T-helper 22 cell (primary cell): Measurements from ENCODE around the gene ADAMTS3.
"Not testable (repeated sequence)": the region's sequence is repeated elsewhere in the genome, so short reads cannot be mapped to it uniquely, and the experiment has no call there.

Experiments used
- DNase-seq: peaks from one replicate; pipeline ENCODE4 v3.0.0-alpha.2; 2020; ENCODE audit warnings: low read depth

ADAMTS3 gene

DNA sequence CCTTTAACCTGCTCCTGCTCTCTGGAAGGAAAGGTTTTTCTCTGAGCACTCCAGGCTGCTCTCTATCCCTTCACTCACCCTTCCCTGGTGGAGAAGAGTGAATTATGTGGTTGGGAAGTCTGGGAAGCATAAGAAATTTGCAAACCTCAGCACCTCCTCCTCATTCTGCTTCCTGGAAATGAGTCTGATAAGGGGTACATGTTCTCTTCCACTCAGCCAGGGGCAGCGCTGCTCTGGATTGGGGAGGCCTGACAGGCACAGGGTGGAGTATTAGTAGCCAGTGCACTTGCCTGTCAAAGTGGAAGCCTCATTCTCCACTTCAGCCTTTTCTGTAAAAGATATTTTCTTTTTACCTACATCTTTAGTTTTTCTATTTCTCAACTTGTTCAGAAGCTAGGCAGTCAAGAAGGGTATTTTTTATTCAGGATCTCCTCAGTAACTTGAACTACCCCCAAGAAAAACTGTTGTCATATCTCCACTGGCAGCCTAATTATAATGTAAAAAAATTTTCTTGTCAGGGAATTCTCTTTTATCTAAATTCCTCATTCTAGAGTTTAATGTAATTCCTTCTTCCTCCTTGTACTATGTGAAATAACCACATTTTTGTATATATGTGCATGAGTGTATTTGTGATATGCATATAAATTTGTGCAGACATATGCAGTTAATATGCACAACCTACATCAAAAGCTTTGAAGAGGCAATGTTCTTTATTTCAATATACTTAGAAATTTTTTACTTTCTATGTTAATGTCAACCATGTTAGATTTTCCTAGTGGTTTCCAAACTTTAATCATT lies 15.3 kb downstream of the ADAMTS3 start:
- DNase-seq: no peak

DNA sequence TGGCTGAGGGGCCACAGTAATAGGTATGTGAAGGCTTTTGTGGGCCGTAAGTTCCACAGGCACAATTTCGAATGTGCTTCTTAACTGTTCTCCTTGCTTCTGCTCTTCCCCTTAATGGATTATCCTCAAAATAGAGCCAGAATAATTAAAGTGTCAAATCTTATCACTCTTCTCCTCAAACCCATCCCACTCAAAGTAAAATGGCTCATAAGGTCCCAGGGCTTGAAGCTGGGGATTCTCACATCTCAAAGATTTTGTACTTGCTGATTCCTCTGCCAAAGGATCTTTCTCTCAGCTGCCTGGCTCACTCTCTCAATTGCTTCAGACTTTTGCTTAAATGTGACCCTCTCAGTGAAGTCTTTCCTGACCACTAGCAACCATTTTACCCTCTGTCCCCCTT lies 16.6 kb downstream of the ADAMTS3 start:
- DNase-seq: no peak

DNA sequence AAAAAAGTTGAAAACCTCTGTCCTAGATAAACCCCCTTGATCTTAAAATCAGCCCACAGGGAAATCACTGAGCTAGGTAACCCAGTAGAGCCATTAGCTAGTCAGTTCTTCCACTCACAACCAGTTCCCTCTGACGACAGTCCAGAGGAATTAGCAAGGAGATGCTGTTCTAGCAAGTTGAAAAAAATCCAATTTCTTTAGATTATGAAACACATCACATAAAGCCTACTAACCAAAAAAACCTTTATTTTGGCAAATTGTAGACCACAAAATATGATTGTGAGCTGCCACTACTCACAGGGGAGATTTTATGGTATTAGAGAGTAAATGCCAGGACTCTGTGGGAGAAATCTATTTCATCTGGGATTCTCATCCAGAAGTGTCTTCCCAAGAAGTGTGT lies 22.6 kb downstream of the ADAMTS3 start:
- no peak for DNase-seq

GRCh38 chr4:72540694-72541093 lies 28.3 kb downstream of the ADAMTS3 start:
- not testable (repeated sequence) for DNase-seq

- no peak for DNase-seq
Measured at GRCh38 chr4:72538006-72538405, 31.0 kb downstream of the ADAMTS3 start.

DNA sequence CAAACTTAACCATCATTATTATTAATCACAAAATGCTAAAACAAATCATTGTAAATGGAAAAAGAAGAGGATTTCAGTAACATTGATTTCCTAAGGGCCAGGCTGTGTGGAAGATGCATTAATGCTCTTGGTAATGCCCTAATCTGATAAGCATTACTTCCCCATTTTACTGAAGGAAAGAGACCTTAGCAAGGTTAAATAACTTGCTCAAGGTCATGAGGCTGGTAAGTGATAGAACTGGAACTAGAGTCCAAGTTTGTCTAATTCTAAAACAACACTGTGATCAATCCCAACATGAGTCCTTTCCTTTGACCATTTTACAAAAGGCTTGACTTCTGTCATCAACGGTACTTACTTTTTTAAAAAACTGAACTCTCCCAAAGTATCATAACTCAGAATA lies 32.6 kb downstream of the ADAMTS3 start:
- DNase-seq: no peak

- no peak for DNase-seq
Measured at GRCh38 chr4:72531768-72532290, 37.2 kb downstream of the ADAMTS3 start.

- DNase-seq: no peak
Measured at GRCh38 chr4:72531322-72531721, 37.7 kb downstream of the ADAMTS3 start.

DNA sequence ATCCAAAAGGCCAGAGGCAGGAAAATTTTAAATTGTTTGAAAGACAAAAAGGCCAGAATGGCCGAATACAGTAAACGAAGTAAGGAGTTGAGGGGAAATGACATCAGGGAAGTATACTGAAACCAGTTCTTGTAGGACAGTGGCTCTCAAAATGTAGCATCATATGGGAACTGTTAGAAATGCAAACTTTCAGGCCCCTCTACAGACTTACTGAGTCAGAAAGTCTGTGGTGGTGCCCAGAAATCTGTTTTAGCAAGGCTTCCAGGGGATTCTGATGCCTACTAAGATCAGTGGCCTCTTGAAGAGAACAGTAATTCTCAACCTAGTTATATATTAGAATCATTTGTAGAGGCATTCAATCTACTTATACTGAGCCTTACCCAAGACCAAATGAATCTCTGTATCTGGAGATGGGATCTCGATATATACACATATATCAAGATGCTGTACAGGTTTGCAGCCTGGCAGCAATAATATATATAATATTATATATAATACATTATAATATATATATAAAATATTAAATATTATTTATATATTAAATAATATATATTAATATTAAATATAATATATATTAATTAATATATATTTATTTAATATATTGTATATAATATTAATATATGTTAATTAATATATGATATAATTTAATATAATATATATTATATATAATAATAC lies 39.7 kb downstream of the ADAMTS3 start:
- no peak for DNase-seq

- no peak for DNase-seq
Measured at GRCh38 chr4:72527038-72527646, 41.9 kb downstream of the ADAMTS3 start.

DNA sequence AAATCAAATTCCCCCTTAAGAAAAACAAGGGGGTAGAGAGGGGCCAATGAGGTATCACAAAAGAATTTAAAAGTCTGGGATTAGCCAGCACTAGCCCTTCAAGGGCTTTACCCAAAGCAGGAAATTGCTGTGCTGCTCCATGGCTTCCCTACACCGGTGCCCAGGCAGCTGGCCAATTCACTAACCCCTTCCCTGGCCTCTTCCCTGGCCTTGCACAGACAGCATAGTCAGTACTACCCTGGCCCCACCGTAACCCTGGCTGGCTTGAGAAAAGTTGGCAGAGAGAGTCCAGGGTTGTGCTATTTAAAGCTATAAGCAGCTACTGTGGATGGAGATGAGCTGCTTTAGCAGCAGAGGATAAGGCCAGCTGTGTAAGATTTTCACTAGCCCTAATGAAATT lies 43.1 kb downstream of the ADAMTS3 start:
- no peak for DNase-seq

GRCh38 chr4:72522440-72522839 lies 46.6 kb downstream of the ADAMTS3 start:
- DNase-seq: no peak

DNA sequence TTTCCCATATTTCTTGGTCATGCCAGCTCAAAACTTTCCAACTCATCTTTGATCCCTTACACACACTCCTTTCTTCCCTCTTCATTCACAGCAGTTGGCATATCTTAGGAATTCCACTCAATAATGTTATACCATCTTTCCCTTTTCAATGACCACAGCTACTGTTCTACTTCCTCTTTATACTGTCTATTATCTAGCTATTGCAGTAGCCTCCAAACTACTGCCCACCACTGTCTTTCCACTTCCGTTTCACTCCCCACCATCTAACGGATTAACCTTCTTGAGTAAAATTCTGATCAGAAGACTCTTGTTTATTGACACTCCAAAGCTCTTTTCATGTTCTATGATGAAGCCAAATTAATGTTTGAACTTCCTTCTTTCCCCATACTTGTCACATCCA lies 55.8 kb downstream of the ADAMTS3 start:
- no peak for DNase-seq

- no peak for DNase-seq
Measured at GRCh38 chr4:72507860-72508419, 61.1 kb downstream of the ADAMTS3 start.

- DNase-seq: no peak
Measured at GRCh38 chr4:72507167-72507566, 61.9 kb downstream of the ADAMTS3 start.

DNA sequence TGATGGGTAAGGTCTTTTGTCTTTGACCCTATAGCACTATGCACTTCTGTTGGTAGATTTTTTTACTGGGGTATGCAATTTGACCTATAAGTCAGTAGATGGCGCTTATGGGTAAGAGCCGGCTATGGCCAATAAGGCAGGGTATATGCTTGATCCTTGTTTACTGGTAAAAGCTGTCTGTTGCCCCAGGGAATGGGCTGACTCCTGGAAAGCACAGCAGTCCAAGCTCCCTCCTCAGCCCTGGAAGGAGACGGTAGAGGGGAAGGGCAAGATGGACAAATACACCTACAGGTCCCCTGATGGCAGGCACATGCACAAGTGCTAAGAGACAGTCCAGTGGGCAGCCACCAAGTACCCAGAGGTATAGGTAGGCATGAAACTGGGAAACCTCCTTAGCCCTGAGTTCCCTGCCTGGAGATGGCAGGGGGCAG lies 63.7 kb downstream of the ADAMTS3 start:
- DNase-seq: no peak

DNA sequence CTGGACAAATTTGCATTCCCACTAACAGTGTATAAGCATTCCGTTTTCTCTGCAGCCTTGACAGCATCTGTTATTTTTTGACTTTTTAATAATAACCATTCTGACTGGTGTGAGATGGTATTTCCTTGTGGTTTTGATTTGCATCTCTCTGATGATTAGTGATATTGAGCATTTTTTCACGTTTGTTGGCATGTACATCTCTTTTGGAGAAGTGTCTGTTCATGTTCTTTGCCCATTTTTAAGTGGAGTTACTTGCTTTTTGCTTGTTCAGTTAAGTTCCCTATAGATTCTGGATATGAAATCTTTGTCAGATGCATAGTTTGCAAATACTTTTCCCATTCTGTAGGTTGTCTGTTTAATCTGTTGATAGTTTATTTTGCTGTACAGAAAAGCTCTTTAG lies 68.8 kb downstream of the ADAMTS3 start:
- no peak for DNase-seq

GRCh38 chr4:72496119-72496518 lies 72.9 kb downstream of the ADAMTS3 start:
- no peak for DNase-seq

DNA sequence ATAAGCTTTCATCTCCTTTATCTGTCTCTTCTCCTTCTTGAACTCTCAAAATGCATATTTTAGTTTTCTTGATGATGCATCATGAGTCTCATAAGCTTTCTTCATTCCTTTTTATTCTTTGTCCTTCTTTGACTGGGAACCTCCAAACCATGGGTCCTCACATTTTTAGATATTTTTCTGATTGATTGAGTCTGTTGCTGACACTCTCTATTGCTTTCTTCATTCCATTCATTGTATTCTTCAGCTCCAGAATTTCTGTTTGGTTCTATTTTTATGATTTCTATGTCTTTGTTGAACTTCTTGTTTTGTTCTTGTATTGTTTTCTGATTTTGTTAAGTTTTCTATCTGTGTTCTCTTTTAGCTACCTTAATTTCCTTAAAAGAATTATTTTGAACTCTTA lies 74.9 kb downstream of the ADAMTS3 start:
- DNase-seq: no peak

GRCh38 chr4:72489267-72489666 lies 79.8 kb downstream of the ADAMTS3 start:
- no peak for DNase-seq

DNA sequence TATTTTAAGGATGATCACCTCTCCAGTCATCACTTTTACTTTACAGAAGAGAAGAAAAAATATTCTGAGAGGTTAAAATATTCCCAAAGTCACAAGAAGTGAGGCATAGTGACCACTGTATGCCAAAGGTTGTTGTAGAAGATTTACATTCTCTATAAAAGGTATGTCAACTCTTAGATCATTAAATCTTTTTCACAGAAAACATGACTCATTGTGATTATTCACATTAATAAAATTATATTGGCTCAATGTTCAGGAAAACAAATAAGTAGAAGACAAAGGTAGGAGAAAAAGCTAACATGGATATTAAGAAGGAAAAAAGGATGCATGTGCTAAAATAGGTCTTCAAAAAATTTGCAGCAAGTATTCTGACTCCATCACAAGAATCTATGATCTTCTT lies 82.0 kb downstream of the ADAMTS3 start:
- DNase-seq: no peak

DNA sequence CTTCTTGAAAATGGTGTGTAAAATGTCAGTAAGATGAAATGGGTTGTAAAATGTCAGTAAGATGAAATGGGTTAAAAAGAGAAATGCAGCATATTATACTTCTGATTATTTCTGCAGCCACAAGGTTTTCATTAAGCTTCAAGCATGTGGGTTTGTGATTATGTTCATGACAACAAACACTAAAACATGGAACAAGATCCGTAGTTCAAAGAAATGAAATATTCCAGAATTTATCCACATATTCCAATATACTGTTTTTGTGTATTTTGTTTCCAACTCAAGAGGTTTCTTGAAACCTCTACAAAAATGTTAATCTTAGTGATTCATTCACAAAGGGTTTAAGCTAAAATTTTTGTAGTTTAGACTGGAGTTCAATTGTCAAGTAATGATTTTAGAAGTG lies 84.0 kb downstream of the ADAMTS3 start:
- DNase-seq: no peak

DNA sequence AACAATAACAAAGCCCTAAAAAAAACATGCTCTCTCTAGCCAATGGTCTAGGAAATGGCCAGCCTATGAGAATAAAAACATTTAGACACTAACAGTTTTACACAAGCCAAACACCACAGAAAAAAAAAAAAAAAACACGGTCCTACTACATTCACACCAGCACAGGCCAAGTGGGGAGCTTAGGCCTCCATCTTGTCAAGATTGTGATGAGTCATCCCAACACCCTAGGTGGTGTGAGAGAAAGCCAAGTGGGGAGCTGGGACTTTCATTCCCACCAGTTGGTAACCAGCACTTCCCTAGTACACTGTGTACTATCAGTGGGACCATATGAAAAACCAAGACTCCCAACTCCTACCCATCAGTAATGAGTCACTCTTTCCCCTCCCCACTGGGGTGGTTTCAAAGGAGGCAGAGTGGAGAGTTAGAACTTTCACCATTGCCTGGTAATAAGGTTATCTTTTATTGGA lies 95.6 kb downstream of the ADAMTS3 start:
- no peak for DNase-seq
